ENCODE measurements around the gene PGD. TPM values are rescaled to one million over a fixed set of nuclear protein-coding genes. Genes with fewer than 3 reads are reported as not detected.

The PGD gene
- total RNA-seq, 1 donor from 2014 or later: 207 TPM

GRCh38 chr1:10387677-10388386, 11.0 kb upstream of the PGD start:
- H3K27ac ChIP-seq: peak overlapping the region; percentile 53
- H3K9ac ChIP-seq: no peak overlapping the region
- no peaks in the 10 kb centered on the region for H3K79me2 ChIP-seq (ENCODE audit: low read depth)

GRCh38 chr1:10388387-10388715, 10.5 kb upstream of the PGD start:
- TF ChIP-seq EZH2 (IDR thresholded peaks at IDR 0.05) (no peak), CTCF (IDR thresholded peaks at IDR 0.05) (no peak), EZH2phosphoT487 (IDR thresholded peaks at IDR 0.05) (no peak)
- H3K4me1 ChIP-seq: peaks cover 15% of the 10 kb centered on the region
- Mint-ChIP-seq H3K4me3 (no peak overlapping the region), H3K4me1 (peaks cover 28% of the 10 kb centered on the region), H3K27ac (peak overlapping the region; percentile 72), H3K27me3 (ENCODE audit: insufficient read depth, low read depth) (peaks cover 2% of the 10 kb centered on the region), H3K36me3 (peaks cover 32% of the 10 kb centered on the region), H3K9me3 (peaks cover 3% of the 10 kb centered on the region)
- no peak overlapping the region for H2AFZ ChIP-seq (replicated peaks)
- no peaks in the 10 kb centered on the region for H3K9me3 ChIP-seq (ENCODE audit: low read depth)
- peaks cover 24% of the 10 kb centered on the region for H3F3A ChIP-seq (ENCODE audit: low read depth)
- no peaks in the 10 kb centered on the region for H3K36me3 ChIP-seq
- H3K4me3 ChIP-seq: no peak overlapping the region
- peaks cover 7% of the 10 kb centered on the region for H4K20me1 ChIP-seq (ENCODE audit: low read depth)
- no peak overlapping the region for H3K9ac ChIP-seq
- H3K79me2 ChIP-seq (ENCODE audit: low read depth): no peaks in the 10 kb centered on the region
- peak overlapping the region; percentile 62 for H3K4me2 ChIP-seq
- H3K27ac ChIP-seq: no peak overlapping the region
- H3K27me3 ChIP-seq: no peaks in the 10 kb centered on the region
- DNase-seq (ENCODE audit: low spot score): no peak

More at GRCh38 chr1:10387677-10388386, 11.0 kb upstream of the PGD start:
- H3K4me2 ChIP-seq: peak overlapping the region; percentile 62
- H3K9me3 ChIP-seq (ENCODE audit: low read depth): no peaks in the 10 kb centered on the region
- Mint-ChIP-seq H3K27ac (peak overlapping the region; percentile 60), H3K27me3 (ENCODE audit: insufficient read depth, low read depth) (peaks cover 2% of the 10 kb centered on the region), H3K36me3 (peaks cover 37% of the 10 kb centered on the region), H3K4me3 (no peak overlapping the region), H3K4me1 (peaks cover 28% of the 10 kb centered on the region), H3K9me3 (peaks cover 3% of the 10 kb centered on the region)
- peaks cover 29% of the 10 kb centered on the region for H3F3A ChIP-seq (ENCODE audit: low read depth)
- H2AFZ ChIP-seq (replicated peaks): no peak overlapping the region
- peaks cover 7% of the 10 kb centered on the region for H4K20me1 ChIP-seq (ENCODE audit: low read depth)
- H3K27me3 ChIP-seq: no peaks in the 10 kb centered on the region
- H3K4me1 ChIP-seq: peaks cover 18% of the 10 kb centered on the region
- DNase-seq (ENCODE audit: low spot score): peak; percentile 59
- no peak for TF ChIP-seq EZH2 (IDR thresholded peaks at IDR 0.05)
- TF ChIP-seq CTCF (IDR thresholded peaks at IDR 0.05): no peak
- no peak for TF ChIP-seq EZH2phosphoT487 (IDR thresholded peaks at IDR 0.05)
- no peaks in the 10 kb centered on the region for H3K36me3 ChIP-seq
- H3K4me3 ChIP-seq: no peak overlapping the region

GRCh38 chr1:10389271-10389973, 9.4 kb upstream of the PGD start:
- H3K4me2 ChIP-seq: no peak overlapping the region
- H3K9ac ChIP-seq: no peak overlapping the region
- H3F3A ChIP-seq (ENCODE audit: low read depth): peaks cover 22% of the 10 kb centered on the region
- Mint-ChIP-seq H3K4me3 (no peak overlapping the region), H3K27me3 (ENCODE audit: insufficient read depth, low read depth) (peaks cover 4% of the 10 kb centered on the region), H3K9me3 (peaks cover 9% of the 10 kb centered on the region), H3K36me3 (peaks cover 31% of the 10 kb centered on the region), H3K4me1 (peaks cover 28% of the 10 kb centered on the region), H3K27ac (no peak overlapping the region)
- peak overlapping the region; percentile 71 for H3K27ac ChIP-seq
- H3K4me3 ChIP-seq: no peak overlapping the region
- no peaks in the 10 kb centered on the region for H3K27me3 ChIP-seq
- no peaks in the 10 kb centered on the region for H3K9me3 ChIP-seq (ENCODE audit: low read depth)
- no peaks in the 10 kb centered on the region for H3K79me2 ChIP-seq (ENCODE audit: low read depth)
- no peak for DNase-seq (ENCODE audit: low spot score)
- H2AFZ ChIP-seq (replicated peaks): no peak overlapping the region
- peaks cover 15% of the 10 kb centered on the region for H3K4me1 ChIP-seq
- TF ChIP-seq EZH2phosphoT487 (IDR thresholded peaks at IDR 0.05) (no peak), CTCF (IDR thresholded peaks at IDR 0.05) (no peak), EZH2 (IDR thresholded peaks at IDR 0.05) (no peak)
- no peaks in the 10 kb centered on the region for H3K36me3 ChIP-seq
- peaks cover 7% of the 10 kb centered on the region for H4K20me1 ChIP-seq (ENCODE audit: low read depth)
